H54 (cell line): Measurements from ENCODE around the gene NABP1.
A peak's percentile ranks its signal among the peaks of the same experiment; 100 is the strongest.

ENCODE experiments used
- DNase-seq: peaks from one replicate; pipeline ENCODE4 v3.0.0; 2011; ENCODE audit warnings: low spot score, mixed read lengths; ENCODE audit not compliant: insufficient read length
- FAIRE-seq: peaks from 3 replicates; lab custom pipeline; 2011; peaks lifted over from hg19 to GRCh38; lab: Jason Lieb, UNC
- POLR2A ChIP-seq: IDR thresholded peaks from 2 replicates; pipeline ENCODE4 v1.6.1; 2011; ENCODE audit warnings: low read depth, mild to moderate bottlenecking, low read length

The NABP1 gene

GRCh38 chr2:191724015-191724414, 46.1 kb downstream of the NABP1 start:
- TF ChIP-seq POLR2A, result no peak
- DNase-seq (no peak), FAIRE-seq (peak; percentile 6)

- FAIRE-seq (peak; percentile 69), DNase-seq (no peak)
- TF ChIP-seq POLR2A, result no peak
These were observed 51.1 kb downstream of the NABP1 start for GRCh38 chr2:191728750-191729624.

GRCh38 chr2:191730263-191730662, 52.3 kb downstream of the NABP1 start:
- FAIRE-seq (no peak), DNase-seq (no peak)
- TF ChIP-seq POLR2A, result no peak
